Activated T-cell treated with anti-CD3 and anti-CD28 coated beads, Interleukin-2, amount 50 U/mL, for 1 hour (primary cell): ENCODE results near the gene GMPS.
"Not testable (repeated sequence)": the region's sequence is repeated elsewhere in the genome, so short reads cannot be mapped to it uniquely, and the experiment has no call there.

Source experiments
- DNase-seq: peaks from one replicate; pipeline ENCODE4 v3.0.0-alpha.2; 2020

Gene GMPS

DNA sequence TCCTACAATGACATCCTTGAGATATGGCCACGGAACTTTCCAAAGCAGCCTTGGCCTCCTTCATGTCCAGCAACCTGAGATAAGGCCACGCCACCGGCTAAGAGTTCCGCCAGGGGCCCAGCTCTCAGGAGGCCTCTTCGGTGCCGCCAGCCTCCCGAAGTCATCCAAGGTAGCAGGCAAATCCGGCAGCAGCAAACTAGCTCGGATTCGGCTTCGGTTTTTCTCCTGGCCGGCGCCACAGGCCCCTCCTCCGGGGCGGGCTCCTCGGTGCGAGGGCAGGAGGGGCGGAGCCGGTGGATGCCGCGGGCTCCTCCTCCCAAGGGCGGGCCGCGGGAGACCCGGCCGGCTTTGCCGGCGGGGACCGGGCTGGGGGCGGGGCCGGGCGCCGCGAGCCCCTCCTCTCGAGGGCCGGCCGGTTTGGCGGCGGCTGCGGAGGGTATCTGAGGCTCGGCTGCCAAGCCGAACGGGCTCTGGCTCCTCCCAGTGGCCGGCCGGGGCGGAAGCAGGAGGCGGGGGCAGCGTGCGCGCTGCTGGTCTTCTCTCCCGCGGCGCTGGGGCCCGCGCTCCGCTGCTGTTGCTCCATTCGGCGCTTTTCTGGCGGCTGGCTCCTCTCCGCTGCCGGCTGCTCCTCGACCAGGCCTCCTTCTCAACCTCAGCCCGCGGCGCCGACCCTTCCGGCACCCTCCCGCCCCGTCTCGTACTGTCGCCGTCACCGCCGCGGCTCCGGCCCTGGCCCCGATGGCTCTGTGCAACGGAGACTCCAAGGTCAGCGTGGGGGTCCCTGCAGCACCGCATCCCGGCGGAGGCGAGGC, at the start of gene GMPS:
Gene GMPS (plus strand): TSS at position 518 of the 812 bp plus-strand sequence. CDS start 221 bp downstream, at position 739.
- peak; percentile 98 for DNase-seq

DNA sequence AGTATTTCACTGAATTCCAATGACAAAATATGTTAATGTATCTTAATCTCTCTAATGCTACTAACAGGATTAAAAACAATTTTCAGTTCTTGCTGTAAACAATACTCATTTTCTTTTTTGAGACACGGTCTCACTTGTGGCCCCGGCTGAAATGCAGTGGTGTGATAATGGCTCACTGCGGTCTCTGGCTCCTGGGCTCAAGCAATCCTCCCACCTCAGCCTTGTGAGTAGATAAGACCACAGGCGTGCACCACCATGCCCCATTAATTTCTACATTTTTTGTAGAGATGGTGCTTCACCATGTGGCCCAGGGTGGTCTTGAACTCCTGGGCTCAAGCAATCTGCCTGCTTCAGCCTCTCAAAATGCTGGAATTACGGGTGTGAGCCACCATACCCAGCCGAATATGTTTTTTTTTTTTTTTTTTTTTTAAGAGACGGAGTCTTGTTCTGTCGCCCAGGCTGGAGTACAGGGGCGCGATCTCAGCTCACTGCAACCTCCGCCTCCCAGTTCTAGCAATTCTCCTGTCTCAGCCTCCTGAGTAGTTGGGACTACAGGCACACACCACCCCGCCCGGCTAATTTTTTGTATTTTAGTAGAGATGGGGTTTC, 41.9 kb upstream of the GMPS start:
- not testable (repeated sequence) for DNase-seq

DNA sequence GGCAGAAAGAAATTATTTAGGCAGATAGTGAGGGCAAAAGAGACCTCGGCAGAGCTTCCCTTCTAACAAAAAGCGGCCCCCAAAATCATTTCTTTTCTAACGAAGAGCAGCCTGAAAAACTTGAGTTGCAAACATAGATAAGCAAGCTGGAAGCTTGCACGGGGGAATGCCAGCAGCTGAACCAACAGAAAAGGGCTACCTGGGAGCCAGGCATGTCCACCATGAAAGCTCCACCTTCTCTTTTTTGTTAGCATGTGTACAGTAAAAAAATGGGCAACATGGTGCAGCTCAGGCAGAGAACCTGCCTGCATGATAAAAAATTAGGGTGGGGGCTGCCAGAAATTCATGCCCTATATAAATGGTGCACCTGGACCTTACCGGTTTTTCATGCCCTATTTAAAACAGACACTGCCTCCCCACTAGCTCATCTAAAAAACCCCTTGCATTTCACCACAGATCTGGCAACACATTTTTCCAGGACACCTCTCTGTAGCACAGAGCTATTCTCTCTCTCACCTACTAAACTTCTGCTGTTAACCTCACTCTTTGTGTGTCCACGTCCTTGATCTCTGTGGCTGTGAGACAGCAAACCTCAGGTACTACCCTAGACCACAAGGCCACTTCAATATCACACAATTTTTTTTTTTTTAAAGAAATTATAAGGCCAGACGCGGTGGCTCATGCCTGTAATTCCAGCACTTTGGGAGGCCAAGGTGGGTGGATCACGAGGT, 34.9 kb upstream of the GMPS start:
- DNase-seq, result no peak

DNA sequence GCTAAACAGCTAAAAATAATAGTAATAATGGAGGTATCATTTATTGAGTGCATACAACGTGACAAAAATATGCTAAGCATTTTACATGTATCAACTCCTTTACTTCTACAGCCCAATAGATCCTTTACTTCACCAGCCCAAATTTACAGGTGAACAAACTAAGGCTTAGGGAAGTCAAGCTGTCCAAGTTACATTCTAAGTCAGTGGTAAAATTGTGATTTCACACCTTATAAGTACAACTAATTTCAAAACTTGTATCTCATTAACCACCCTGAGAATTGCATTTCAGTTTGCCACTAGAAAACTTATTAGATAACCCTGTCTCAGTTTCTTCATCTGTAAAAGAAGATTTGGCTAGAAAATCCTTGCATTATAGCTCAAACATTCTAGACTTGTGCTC, 26.9 kb upstream of the GMPS start:
- no peak for DNase-seq

GRCh38 chr3:155846119-155846518, 24.3 kb upstream of the GMPS start:
- DNase-seq, result no peak

DNA sequence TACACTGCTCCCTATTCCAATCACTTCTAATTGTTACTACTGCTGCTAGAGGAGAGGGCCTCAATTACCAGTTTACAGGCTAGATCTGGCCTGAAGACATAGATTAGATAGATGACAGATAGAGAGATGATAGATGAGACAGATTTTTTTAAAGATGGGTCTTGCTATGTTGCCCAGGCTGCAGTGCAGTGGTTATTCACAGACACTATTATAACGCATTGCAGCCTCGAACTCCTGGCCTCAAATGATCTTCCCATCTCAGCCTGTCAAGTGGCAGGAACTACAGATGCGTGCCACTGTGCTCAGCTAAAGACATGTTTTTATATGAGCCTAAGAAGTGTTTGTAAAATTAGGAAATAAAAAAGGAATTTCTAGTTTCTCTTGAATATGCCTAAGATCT, 22.5 kb upstream of the GMPS start:
- DNase-seq, result no peak

GRCh38 chr3:155849404-155849803, 21.0 kb upstream of the GMPS start:
- not testable (repeated sequence) for DNase-seq

GRCh38 chr3:155852341-155852740, 18.1 kb upstream of the GMPS start:
- no peak for DNase-seq

- DNase-seq, result peak; percentile 47
Observed at GRCh38 chr3:155853214-155854140, 17.0 kb upstream of the GMPS start.

DNA sequence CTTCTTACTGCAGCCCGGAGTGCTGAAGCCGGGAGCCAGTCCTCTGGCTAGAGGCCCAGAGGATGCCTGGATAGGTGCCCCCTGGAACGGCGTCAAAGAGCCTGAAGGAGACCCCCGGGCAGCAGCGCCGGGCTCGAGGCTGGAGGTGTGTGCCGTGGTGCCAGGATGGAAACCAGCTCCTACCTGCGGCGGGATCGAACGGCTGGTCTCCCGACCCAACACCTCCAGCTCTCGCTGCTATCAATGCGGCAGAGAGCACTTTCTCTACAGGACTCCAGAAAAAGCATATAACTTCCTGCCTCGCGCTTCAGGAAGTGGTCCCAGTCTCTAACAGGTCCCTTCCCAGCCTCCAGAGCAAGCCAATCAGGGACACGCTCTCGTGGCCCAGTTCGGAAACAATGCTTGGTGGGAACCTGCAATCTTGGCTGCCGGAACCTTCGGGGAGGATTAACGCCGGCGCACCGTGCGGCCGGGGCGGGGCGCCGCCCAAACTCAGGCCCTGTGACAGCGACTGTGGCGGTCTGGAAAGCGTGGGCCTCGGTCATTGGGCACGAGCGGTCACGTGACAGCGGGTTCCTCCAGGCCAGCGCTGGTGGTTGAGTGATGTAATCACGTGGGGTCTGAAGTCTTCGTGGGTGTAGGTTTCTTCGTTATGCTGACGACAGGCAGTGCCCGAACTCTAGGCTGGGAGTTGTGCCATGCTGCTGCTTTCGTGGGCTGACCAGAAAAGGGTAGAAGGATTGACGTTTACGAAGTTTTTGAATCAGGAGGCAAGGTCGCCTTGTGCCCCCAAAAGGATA, 16.1 kb upstream of the GMPS start, which contains the start of gene SLC33A1:
Gene SLC33A1 (minus strand): TSS at position 287 of the 800 bp plus-strand sequence. CDS start 430 bp downstream, outside the sequence.
- peak; percentile 99 for DNase-seq

DNA sequence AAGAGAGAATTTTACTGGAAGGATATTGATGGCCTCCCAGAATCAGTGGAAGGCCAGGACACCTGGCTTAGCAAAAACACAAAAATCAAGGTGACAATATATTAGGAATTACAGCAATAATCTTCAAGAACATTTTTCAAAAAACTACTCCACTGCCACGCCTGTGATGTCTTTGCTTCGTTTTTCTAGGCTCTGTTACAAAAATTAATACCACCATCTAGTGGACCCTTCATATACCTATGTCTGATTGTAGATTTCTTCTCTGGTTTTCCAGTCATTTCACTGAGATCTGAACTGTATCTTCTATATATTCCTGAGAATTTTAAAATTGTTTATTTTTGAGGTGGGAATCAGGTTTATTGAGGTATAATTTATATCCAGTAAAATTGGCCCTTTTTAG, 10.6 kb upstream of the GMPS start:
- no peak for DNase-seq

DNA sequence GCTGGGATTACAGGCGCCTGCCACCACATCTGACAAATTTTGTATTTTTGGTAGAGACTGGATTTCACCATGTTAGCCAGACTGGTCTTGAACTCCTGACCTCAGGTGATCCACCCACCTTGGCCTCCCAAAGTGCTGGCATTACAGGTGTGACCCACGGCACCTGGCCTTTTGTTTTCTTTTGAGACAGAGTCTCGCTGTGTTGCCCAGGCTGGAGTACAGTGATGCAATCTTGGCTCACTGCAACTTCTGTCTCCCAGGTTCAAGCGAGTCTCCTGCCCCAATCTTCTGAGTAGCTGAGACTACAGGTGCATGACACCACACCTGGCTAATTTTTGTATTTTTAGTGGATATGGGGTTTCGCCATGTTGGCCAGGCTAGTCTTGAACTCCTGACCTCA, 10.0 kb upstream of the GMPS start:
- DNase-seq, result not testable (repeated sequence)

DNA sequence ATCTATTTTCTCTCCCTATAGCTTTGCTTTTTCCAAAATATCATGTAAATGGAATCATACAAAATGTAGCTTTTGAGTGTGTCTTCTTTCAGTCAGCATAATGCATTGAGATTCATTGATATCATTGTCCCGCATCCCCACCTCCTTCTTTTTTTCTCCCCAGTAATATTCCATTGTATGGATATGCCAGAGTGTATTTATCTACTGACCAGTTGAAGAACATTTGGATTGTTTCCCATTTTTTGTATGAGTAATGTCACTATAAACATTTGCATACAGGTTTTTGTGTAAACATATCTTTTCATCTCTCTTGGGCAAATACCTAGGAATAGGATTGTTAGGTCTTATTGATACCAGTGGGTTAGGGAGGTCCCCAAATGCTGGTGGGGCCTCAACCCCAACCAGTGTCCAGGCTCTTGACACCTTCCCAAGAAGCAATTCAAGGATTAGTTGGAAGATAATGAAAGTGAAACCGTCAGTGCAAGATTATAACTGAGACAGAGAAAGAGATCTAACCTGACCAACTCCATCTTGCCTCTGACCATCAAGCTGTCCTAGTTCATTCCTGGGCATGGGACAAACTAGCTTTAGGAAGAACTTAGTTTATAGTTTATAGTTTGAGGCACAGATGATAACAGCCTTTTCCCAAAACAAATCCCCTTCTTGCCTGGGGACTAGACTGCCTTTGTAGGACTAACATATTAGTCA, 8.8 kb upstream of the GMPS start:
- no peak for DNase-seq

- peak; percentile 41 for DNase-seq
Observed at GRCh38 chr3:155862290-155862982, 8.0 kb upstream of the GMPS start.

GRCh38 chr3:155863072-155863784, 7.2 kb upstream of the GMPS start:
- no peak for DNase-seq

DNA sequence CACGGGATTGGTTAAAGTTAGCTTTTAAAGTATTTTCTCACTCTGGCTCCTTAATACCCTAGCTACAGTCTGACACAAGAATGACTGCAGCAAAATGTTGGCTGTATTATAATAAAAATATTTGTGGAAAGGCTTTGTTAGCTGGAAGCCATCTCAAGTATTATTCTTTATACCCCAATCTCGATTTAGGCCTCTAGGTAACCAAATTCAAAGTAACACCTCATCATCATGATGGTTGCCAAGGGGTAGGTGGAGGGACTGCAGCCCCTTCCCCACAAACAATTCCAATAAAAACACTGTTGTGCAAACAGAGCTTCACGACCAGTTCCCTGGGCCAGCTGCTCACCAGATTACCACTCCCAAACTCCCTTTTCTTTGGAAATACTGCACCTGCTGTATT, 759 bp upstream of the GMPS start:
- DNase-seq, result no peak

- peak; percentile 54 for DNase-seq
Observed at GRCh38 chr3:155870945-155871745, 695 bp downstream of the GMPS start.

- no peak for DNase-seq
Observed at GRCh38 chr3:155871746-155872158, 1.3 kb downstream of the GMPS start.
